Stimulated activated CD4-positive, alpha-beta T cell treated with anti-CD3 and anti-CD28 coated beads, Interleukin-2, amount 100 ng/mL, for 4 hours (primary cell): ENCODE results near the gene PTPN1.
"Not testable (repeated sequence)": the region's sequence is repeated elsewhere in the genome, so short reads cannot be mapped to it uniquely, and the experiment has no call there.

Experiments
- DNase-seq: peaks from one replicate; pipeline ENCODE4 v3.0.0-alpha.2; 2020; ENCODE audit warnings: low read depth

The PTPN1 gene

GRCh38 chr20:50590348-50590664 lies 80.1 kb downstream of the PTPN1 start:
- DNase-seq: no peak

GRCh38 chr20:50591233-50591852 lies 81.2 kb downstream of the PTPN1 start:
- DNase-seq: no peak

- DNase-seq: no peak
These were observed 82.3 kb downstream of the PTPN1 start for GRCh38 chr20:50592282-50593004.

- no peak for DNase-seq
These were observed 82.8 kb downstream of the PTPN1 start for GRCh38 chr20:50593005-50593335.

- DNase-seq: no peak
These were observed 84.0 kb downstream of the PTPN1 start for GRCh38 chr20:50594231-50594590.

- no peak for DNase-seq
These were observed 84.6 kb downstream of the PTPN1 start for GRCh38 chr20:50594591-50595432.

- no peak for DNase-seq
These were observed 85.3 kb downstream of the PTPN1 start for GRCh38 chr20:50595433-50595895.

GRCh38 chr20:50595988-50596693 lies 86.0 kb downstream of the PTPN1 start:
- DNase-seq: no peak

GRCh38 chr20:50596694-50597021 lies 86.5 kb downstream of the PTPN1 start:
- no peak for DNase-seq

- DNase-seq: no peak
These were observed 87.3 kb downstream of the PTPN1 start for GRCh38 chr20:50597406-50597969.

GRCh38 chr20:50598074-50598473 lies 87.9 kb downstream of the PTPN1 start:
- DNase-seq: no peak

- DNase-seq: not testable (repeated sequence)
These were observed 88.6 kb downstream of the PTPN1 start for GRCh38 chr20:50598768-50599167.

GRCh38 chr20:50600281-50600895 lies 90.2 kb downstream of the PTPN1 start:
- no peak for DNase-seq

- no peak for DNase-seq
These were observed 91.6 kb downstream of the PTPN1 start for GRCh38 chr20:50601511-50602431.

- no peak for DNase-seq
These were observed 92.4 kb downstream of the PTPN1 start for GRCh38 chr20:50602432-50603088.

GRCh38 chr20:50604451-50604850 lies 94.3 kb downstream of the PTPN1 start:
- no peak for DNase-seq

GRCh38 chr20:50605136-50605535 lies 95.0 kb downstream of the PTPN1 start:
- DNase-seq: no peak

GRCh38 chr20:50607436-50607835 lies 97.3 kb downstream of the PTPN1 start:
- no peak for DNase-seq

- DNase-seq: no peak
These were observed 97.9 kb downstream of the PTPN1 start for GRCh38 chr20:50607850-50608749.
